GM12878 (cell line): ENCODE data around the gene ADGRV1. TPM values are rescaled to one million over a fixed set of nuclear protein-coding genes. Genes with fewer than 3 reads are reported as not detected.

Experiments used
- ATAC-seq: fragments of 200-7000 bp; cut with Tn5 transposase; 3 replicates; pipeline ENCODE4 v1.9.1; 2020; ENCODE audit warnings: mild to moderate bottlenecking, moderate library complexity
- BruUV-seq: library from RNA; stranded (reverse); fragments of 400-500 nt; replicated peaks from 2 replicates; lab custom pipeline; 2021; lab: Mats Ljungman, UMichigan
- CTCF ChIA-PET: fragments of 300-600 bp; sonication (Branson Sonifier 250); formaldehyde crosslinking; extraction: SDS; loops from one replicate; lab custom pipeline; 2021; ENCODE audit warnings: inconsistent platforms; lab: Yijun Ruan, JAX
- POLR2A ChIA-PET: fragments of 350-600 bp; formaldehyde crosslinking; extraction: SDS; loops from one replicate; lab custom pipeline; 2021; ENCODE audit warnings: inconsistent platforms; lab: Charles Lee
- RAD21 ChIA-PET: fragments of 300-600 bp; sonication (Branson Sonifier 250); formaldehyde crosslinking; loops from one replicate; lab custom pipeline; 2023; ENCODE audit warnings: antibody characterized with exemption; ENCODE audit not compliant: unreplicated experiment; lab: Charles Lee
- SMC1A ChIA-PET: fragments of 300-600 bp; sonication (Branson Sonifier 250); formaldehyde crosslinking; loops from one replicate; lab custom pipeline; 2023; ENCODE audit not compliant: unreplicated experiment, uncharacterized antibody; lab: Charles Lee
- DNase-seq: peaks from one replicate; pipeline ENCODE4 v3.0.0-alpha.2; 2011; ENCODE audit warnings: low read depth, low spot score
- FAIRE-seq: peaks from 3 replicates; lab custom pipeline; 2011; peaks lifted over from hg19 to GRCh38; lab: Jason Lieb, UNC
- H2AFZ ChIP-seq: 2 replicates; pipeline ENCODE4 v1.6.0; 2011; ENCODE audit warnings: low read depth, low read length, control low read depth; ENCODE audit not compliant: control insufficient read depth
- H3K27ac ChIP-seq: 2 replicates; pipeline ENCODE4 v1.5.1; 2011; ENCODE audit warnings: control low read depth; ENCODE audit not compliant: control insufficient read depth, insufficient read depth
- H3K27me3 ChIP-seq, 2 experiments: replicated peaks in 1 of 2; 2 replicates each; pipeline versions ENCODE4 v1.6.0 to v1.6.1; 2011; ENCODE audit warnings: low read length in 1 of 2; ENCODE audit not compliant: control insufficient read depth in 2 of 2, insufficient read depth in 2 of 2
- H3K36me3 ChIP-seq, 2 experiments: 2 replicates each; pipeline ENCODE4 v1.5.1; 2011; ENCODE audit warnings: low read length in 1 of 2; ENCODE audit not compliant: control insufficient read depth in 2 of 2, insufficient read depth in 2 of 2
- H3K4me1 ChIP-seq: 2 replicates; pipeline ENCODE4 v1.6.1; 2011; ENCODE audit warnings: mild to moderate bottlenecking, low read length, moderate library complexity, mixed read lengths; ENCODE audit not compliant: control insufficient read depth, insufficient read depth
- H3K4me2 ChIP-seq: 2 replicates; pipeline ENCODE4 v1.6.0; 2011; ENCODE audit warnings: control low read depth; ENCODE audit not compliant: control insufficient read depth, insufficient read depth
- H3K4me3 ChIP-seq: fragments of 200-600 bp; sonication (generic); 2 replicates; pipeline ENCODE4 v1.5.1; 2016
- H3K79me2 ChIP-seq: 2 replicates; pipeline ENCODE4 v1.6.0; 2011; ENCODE audit warnings: low read length; ENCODE audit not compliant: control insufficient read depth, insufficient read depth
- H3K9ac ChIP-seq: 2 replicates; pipeline ENCODE4 v1.8.0; 2011; ENCODE audit warnings: low read length, control low read depth, mixed read lengths; ENCODE audit not compliant: control insufficient read depth, insufficient read depth
- H3K9me3 ChIP-seq: replicated peaks from 3 replicates; pipeline ENCODE4 v1.5.1; 2011; ENCODE audit warnings: mild to moderate bottlenecking, low read length; ENCODE audit not compliant: control insufficient read depth, insufficient read depth
- H4K20me1 ChIP-seq: 2 replicates; pipeline ENCODE4 v1.6.0; 2011; ENCODE audit not compliant: control insufficient read depth, insufficient read depth
- ASH2L ChIP-seq: fragments of 300-600, 200-600 bp; sonication (generic); IDR thresholded peaks from 2 replicates; pipeline ENCODE4 v1.6.1; 2017; ENCODE audit warnings: low read depth, mild to moderate bottlenecking, borderline replicate concordance
- ATF7 ChIP-seq: fragments of 450-650 bp; IDR thresholded peaks from 2 replicates; pipeline ENCODE4 v1.6.1; 2016; ENCODE audit warnings: low read depth, mild to moderate bottlenecking
- MEF2B ChIP-seq: fragments of 450-650 bp; IDR thresholded peaks from 2 replicates; pipeline ENCODE4 v1.6.1; 2018; ENCODE audit warnings: mild to moderate bottlenecking, moderate library complexity; ENCODE audit not compliant: partially characterized antibody, poor library complexity, severe bottlenecking
- RAD21 ChIP-seq: IDR thresholded peaks from 2 replicates; pipeline ENCODE4 v1.6.1; 2011; ENCODE audit warnings: mild to moderate bottlenecking, low read depth, low read length, moderate library complexity; ENCODE audit not compliant: insufficient read depth
- RBBP5 ChIP-seq: fragments of 200-600 bp; sonication (generic); conservative IDR thresholded peaks from 2 replicates; pipeline ENCODE4 v1.6.1; 2016
- RFX5 ChIP-seq: IDR thresholded peaks from 2 replicates; pipeline ENCODE4 v1.6.1; 2011; ENCODE audit warnings: low read depth, low read length, improper control_type of control experiment
- TAF1 ChIP-seq: IDR thresholded peaks from 2 replicates; pipeline ENCODE4 v1.6.1; 2011; ENCODE audit warnings: mild to moderate bottlenecking, low read depth, low read length, borderline replicate concordance
- TCF12 ChIP-seq: IDR thresholded peaks from 2 replicates; pipeline ENCODE4 v1.6.1; 2011; ENCODE audit warnings: low read depth, mild to moderate bottlenecking, low read length
- ZBED1 ChIP-seq: IDR thresholded peaks from 2 replicates; pipeline ENCODE4 v1.6.1; 2016; ENCODE audit warnings: borderline replicate concordance
- ZNF24 ChIP-seq: fragments of 450-650 bp; IDR thresholded peaks from 2 replicates; pipeline ENCODE4 v1.6.1; 2017; ENCODE audit warnings: antibody characterized with exemption, mild to moderate bottlenecking
- WGBS: methylation state at CpG from one replicate; pipeline ENCODE4 v1.1.6; 2016; ENCODE audit warnings: low lambda C conversion rate; ENCODE audit not compliant: insufficient replicate concordance, insufficient coverage; ENCODE audit errors: missing lambda C conversion rate; 5-methylcytosine and 5-hydroxymethylcytosine counted together
- in situ Hi-C: fragments of 300-500 bp; cut with MboI; formaldehyde crosslinking; loops from 9 replicates; pipeline ENCODE4 v1.14.3; 2018; ENCODE audit warnings: mixed read lengths
- intact Hi-C: fragments of 100-400 bp; cut with micrococcal nuclease; formaldehyde crosslinking; loops from one replicate; pipeline ENCODE4 v1.14.2; 2022; ENCODE audit not compliant: unreplicated experiment
- polyA plus RNA-seq, 11 experiments: library from polyadenylated mRNA; depleted of rRNA in 4 of 11; unstranded in 6 of 11; stranded (reverse) in 5 of 11; fragments of >200 nt; fragmentation: Nextera tagmentation in 4 of 11; fragmentation: Illumina TruSeq in 1 of 11; extraction: Ambion mirVana in 4 of 11; extraction: Trizol in 1 of 11; gene quantifications; 1 replicate in 1 of 11; 2 replicates in 10 of 11; pipeline versions ENCODE4 v1.2.1 to v1.2.3, GENCODE V29; 2011 to 2016; ENCODE audit warnings: inconsistent platforms in 2 of 11, missing spikeins in 2 of 11, low read depth in 1 of 11
- total RNA-seq, 4 experiments: library from RNA; depleted of rRNA in 3 of 4; stranded (reverse); fragments of >200 nt in 3 of 4; fragmentation: Illumina TruSeq in 1 of 4; extraction: Trizol in 1 of 4; gene quantifications; 2 replicates each; pipeline versions ENCODE4 v1.2.1 to v1.2.3, GENCODE V29; 2013 to 2021
- TF ChIP-seq, protein P1 (sequence below): IDR thresholded peaks from 2 replicates; pipeline ENCODE4 v1.6.1; 2012; ENCODE audit warnings: improper control_type of control experiment, low read depth, low read length; ENCODE audit not compliant: insufficient replicate concordance
- TF ChIP-seq, protein P2 (sequence below): fragments of 150-350 bp; IDR thresholded peaks from 2 replicates; pipeline ENCODE4 v1.6.1; 2016; ENCODE audit warnings: low read depth, low read length
- TF ChIP-seq, protein P3 (sequence below): IDR thresholded peaks from 2 replicates; pipeline ENCODE4 v1.6.1; 2011; ENCODE audit warnings: low read depth, low read length, improper control_type of control experiment, borderline replicate concordance
- TF ChIP-seq, protein P4 (sequence below): IDR thresholded peaks from 2 replicates; pipeline ENCODE4 v1.6.1; 2012; ENCODE audit warnings: low read depth, low read length, improper control_type of control experiment

Gene ADGRV1
- total and polyA plus RNA-seq, 10 of the 15 experiments (the other 5 are each of a cell fraction or from before 2014, with no cell fraction given) = 0.04 to 8.1 (median 0.16) TPM; not detected in 1

DNA sequence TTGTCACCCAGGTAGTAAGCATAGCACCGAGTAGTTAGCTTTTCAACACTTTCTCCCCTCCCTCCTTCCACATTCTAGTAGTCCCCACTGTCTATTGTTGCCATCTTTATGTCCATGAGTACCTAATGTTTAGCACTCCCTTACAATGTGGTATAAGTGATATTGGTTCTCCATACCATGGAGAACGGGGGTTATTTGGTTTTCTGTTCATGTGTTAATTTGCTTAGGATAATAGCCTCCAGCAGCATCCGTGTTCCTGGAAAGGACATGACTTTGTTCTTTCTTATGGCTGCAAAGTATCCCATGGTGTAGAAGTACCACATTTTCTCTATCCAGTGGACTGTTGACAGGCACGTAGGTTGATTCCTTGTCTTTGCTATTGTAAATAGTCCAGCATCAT is 353.9 kb downstream of the ADGRV1 start:
- 1% methylated on average over 4 of the region's 4 CpGs for WGBS
- no peak overlapping the region for H3K4me3 ChIP-seq
- no peaks in the 10 kb centered on the region for H3K79me2 ChIP-seq
- H4K20me1 ChIP-seq = no peaks in the 10 kb centered on the region
- no peaks in the 10 kb centered on the region for H3K4me1 ChIP-seq
- DNase-seq (no peak), FAIRE-seq (no peak), ATAC-seq (no peak)
- H3K9me3 ChIP-seq = no peaks in the 10 kb centered on the region
- in situ Hi-C loops = no loop called here
- H3K27me3 ChIP-seq = no peaks in the 10 kb centered on the region
- ChIA-PET RAD21 (no interaction called here), CTCF (no interaction called here), SMC1A (interaction anchor here (0.7 to 1.1 kb wide), 2 partner anchors 19 to 316 kb away, joined by 3 to 4 read pairs; no protein-coding TSS in a partner anchor), POLR2A (no interaction called here)
- intact Hi-C loops = no loop called here
- no peak overlapping the region for H2AFZ ChIP-seq
- TF ChIP-seq ATF7 (no peak), TCF12 (no peak), RAD21 (no peak), TAF1 (no peak), RFX5 (no peak), ASH2L (no peak), ZNF24 (no peak), ZBED1 (no peak), RBBP5 (no peak), MEF2B (no peak)
- TF ChIP-seq, protein P1, sequence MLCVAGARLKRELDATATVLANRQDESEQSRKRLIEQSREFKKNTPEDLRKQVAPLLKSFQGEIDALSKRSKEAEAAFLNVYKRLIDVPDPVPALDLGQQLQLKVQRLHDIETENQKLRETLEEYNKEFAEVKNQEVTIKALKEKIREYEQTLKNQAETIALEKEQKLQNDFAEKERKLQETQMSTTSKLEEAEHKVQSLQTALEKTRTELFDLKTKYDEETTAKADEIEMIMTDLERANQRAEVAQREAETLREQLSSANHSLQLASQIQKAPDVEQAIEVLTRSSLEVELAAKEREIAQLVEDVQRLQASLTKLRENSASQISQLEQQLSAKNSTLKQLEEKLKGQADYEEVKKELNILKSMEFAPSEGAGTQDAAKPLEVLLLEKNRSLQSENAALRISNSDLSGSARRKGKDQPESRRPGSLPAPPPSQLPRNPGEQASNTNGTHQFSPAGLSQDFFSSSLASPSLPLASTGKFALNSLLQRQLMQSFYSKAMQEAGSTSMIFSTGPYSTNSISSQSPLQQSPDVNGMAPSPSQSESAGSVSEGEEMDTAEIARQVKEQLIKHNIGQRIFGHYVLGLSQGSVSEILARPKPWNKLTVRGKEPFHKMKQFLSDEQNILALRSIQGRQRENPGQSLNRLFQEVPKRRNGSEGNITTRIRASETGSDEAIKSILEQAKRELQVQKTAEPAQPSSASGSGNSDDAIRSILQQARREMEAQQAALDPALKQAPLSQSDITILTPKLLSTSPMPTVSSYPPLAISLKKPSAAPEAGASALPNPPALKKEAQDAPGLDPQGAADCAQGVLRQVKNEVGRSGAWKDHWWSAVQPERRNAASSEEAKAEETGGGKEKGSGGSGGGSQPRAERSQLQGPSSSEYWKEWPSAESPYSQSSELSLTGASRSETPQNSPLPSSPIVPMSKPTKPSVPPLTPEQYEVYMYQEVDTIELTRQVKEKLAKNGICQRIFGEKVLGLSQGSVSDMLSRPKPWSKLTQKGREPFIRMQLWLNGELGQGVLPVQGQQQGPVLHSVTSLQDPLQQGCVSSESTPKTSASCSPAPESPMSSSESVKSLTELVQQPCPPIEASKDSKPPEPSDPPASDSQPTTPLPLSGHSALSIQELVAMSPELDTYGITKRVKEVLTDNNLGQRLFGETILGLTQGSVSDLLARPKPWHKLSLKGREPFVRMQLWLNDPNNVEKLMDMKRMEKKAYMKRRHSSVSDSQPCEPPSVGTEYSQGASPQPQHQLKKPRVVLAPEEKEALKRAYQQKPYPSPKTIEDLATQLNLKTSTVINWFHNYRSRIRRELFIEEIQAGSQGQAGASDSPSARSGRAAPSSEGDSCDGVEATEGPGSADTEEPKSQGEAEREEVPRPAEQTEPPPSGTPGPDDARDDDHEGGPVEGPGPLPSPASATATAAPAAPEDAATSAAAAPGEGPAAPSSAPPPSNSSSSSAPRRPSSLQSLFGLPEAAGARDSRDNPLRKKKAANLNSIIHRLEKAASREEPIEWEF = no peak
- TF ChIP-seq, protein P2, sequence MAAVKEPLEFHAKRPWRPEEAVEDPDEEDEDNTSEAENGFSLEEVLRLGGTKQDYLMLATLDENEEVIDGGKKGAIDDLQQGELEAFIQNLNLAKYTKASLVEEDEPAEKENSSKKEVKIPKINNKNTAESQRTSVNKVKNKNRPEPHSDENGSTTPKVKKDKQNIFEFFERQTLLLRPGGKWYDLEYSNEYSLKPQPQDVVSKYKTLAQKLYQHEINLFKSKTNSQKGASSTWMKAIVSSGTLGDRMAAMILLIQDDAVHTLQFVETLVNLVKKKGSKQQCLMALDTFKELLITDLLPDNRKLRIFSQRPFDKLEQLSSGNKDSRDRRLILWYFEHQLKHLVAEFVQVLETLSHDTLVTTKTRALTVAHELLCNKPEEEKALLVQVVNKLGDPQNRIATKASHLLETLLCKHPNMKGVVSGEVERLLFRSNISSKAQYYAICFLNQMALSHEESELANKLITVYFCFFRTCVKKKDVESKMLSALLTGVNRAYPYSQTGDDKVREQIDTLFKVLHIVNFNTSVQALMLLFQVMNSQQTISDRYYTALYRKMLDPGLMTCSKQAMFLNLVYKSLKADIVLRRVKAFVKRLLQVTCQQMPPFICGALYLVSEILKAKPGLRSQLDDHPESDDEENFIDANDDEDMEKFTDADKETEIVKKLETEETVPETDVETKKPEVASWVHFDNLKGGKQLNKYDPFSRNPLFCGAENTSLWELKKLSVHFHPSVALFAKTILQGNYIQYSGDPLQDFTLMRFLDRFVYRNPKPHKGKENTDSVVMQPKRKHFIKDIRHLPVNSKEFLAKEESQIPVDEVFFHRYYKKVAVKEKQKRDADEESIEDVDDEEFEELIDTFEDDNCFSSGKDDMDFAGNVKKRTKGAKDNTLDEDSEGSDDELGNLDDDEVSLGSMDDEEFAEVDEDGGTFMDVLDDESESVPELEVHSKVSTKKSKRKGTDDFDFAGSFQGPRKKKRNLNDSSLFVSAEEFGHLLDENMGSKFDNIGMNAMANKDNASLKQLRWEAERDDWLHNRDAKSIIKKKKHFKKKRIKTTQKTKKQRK = no peak
- TF ChIP-seq, protein P3, sequence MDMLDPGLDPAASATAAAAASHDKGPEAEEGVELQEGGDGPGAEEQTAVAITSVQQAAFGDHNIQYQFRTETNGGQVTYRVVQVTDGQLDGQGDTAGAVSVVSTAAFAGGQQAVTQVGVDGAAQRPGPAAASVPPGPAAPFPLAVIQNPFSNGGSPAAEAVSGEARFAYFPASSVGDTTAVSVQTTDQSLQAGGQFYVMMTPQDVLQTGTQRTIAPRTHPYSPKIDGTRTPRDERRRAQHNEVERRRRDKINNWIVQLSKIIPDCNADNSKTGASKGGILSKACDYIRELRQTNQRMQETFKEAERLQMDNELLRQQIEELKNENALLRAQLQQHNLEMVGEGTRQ = no peak
- TF ChIP-seq, protein P4, sequence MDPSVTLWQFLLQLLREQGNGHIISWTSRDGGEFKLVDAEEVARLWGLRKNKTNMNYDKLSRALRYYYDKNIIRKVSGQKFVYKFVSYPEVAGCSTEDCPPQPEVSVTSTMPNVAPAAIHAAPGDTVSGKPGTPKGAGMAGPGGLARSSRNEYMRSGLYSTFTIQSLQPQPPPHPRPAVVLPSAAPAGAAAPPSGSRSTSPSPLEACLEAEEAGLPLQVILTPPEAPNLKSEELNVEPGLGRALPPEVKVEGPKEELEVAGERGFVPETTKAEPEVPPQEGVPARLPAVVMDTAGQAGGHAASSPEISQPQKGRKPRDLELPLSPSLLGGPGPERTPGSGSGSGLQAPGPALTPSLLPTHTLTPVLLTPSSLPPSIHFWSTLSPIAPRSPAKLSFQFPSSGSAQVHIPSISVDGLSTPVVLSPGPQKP = no peak
- BruUV-seq = no TSS peak
- H3K27ac ChIP-seq = no peak overlapping the region
- H3K9ac ChIP-seq = no peak overlapping the region
- no peaks in the 10 kb centered on the region for H3K36me3 ChIP-seq
- no peak overlapping the region for H3K4me2 ChIP-seq
